ENCODE data around the gene CRKL.

The CRKL gene

GRCh38 chr22:20951151-20951931 is 34.1 kb downstream of the CRKL start:
- no peak for DNase-seq (ENCODE audit: low read depth)
- H3K4me3 ChIP-seq (ENCODE audit: low read depth, low read length), result no peak overlapping the region
- TF ChIP-seq CTCF (conservative IDR thresholded peaks at IDR 0.05; ENCODE audit: low read depth, low read length), result no peak

DNA sequence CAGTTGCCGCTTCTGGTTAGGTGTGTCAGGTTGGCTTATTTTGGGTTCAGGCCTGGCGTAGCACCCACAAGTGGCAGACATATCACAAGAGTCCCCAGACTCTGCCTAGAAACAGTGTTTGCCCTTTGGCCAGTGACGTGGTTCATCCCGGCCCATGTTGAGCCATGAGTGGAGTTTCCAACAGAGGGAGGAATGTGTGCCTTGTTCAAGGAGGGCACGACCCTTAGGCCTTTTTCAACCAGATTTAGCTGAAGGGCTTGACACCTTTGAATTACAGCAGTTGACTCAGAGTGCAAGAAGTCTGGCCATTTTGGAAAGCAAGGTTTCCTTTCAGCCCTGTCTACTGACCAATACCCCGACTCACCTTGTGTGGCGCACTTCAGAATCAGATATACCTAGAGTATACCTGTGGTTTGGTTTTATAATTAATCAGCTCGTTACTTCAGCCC is 34.7 kb downstream of the CRKL start:
- H3K4me3 ChIP-seq (ENCODE audit: low read depth, low read length), result no peak overlapping the region
- TF ChIP-seq CTCF (conservative IDR thresholded peaks at IDR 0.05; ENCODE audit: low read depth, low read length), result no peak
- DNase-seq (ENCODE audit: low read depth), result no peak

DNA sequence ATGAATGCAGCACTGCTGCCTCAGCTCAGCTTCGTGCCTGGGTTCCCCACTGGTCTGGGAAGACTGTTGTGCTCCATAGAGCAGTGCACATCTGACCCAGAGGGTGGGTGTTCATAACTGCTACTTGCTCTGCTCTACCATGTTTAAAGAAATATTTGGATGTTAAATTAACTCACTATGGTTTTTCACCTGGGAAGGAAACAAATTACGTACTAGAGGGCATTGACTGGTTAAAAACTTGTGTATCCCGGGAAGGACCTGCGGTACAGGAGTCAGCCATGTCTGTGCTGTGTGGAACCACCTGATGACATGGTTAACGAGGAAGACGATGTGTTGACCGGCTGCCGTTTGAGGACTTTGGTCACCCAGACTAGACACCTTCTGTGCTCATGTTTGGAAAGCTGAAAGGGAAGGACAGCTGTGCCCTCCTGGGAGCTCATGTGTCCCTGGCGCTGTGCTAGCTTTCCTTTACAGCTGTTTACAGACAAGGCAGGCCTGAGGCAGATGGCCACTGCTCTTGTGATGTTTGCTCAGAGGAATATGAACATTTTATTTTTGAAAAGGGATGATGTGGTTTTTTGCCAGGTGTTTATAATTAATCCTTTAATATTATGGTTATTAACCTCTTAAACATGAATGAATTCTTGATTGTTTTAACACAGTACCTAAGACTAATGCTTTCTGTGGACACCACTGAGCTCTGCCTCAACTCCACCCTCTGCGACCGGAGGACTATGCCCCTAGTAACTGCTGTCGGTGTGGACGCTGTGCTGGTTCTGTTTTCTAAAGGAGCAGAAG is 35.5 kb downstream of the CRKL start:
- DNase-seq (ENCODE audit: low read depth), result no peak

GRCh38 chr22:20953342-20953608 is 36.1 kb downstream of the CRKL start:
- DNase-seq (ENCODE audit: low read depth), result no peak
- TF ChIP-seq CTCF (conservative IDR thresholded peaks at IDR 0.05; ENCODE audit: low read depth, low read length), result no peak
- no peak overlapping the region for H3K4me3 ChIP-seq (ENCODE audit: low read depth, low read length)

More for the DNA sequence above, 35.5 kb downstream of the CRKL start:
- TF ChIP-seq CTCF (conservative IDR thresholded peaks at IDR 0.05; ENCODE audit: low read depth, low read length), result no peak
- no peak overlapping the region for H3K4me3 ChIP-seq (ENCODE audit: low read depth, low read length)

- no peak for TF ChIP-seq CTCF (conservative IDR thresholded peaks at IDR 0.05; ENCODE audit: low read depth, low read length)
- H3K4me3 ChIP-seq (ENCODE audit: low read depth, low read length), result no peak overlapping the region
- peak; percentile 67 for DNase-seq (ENCODE audit: low read depth)
Observed at GRCh38 chr22:20953668-20954500, 36.7 kb downstream of the CRKL start.

GRCh38 chr22:20955548-20955947 is 38.3 kb downstream of the CRKL start:
- no peak for DNase-seq (ENCODE audit: low read depth)
- H3K4me3 ChIP-seq (ENCODE audit: low read depth, low read length), result no peak overlapping the region
- no peak for TF ChIP-seq CTCF (conservative IDR thresholded peaks at IDR 0.05; ENCODE audit: low read depth, low read length)

Data from choroid plexus epithelial cell (primary cell).